Neural progenitor cell (in vitro differentiated cells): ENCODE data around the gene CPLX3.

Experiments used
- EZH2phosphoT487 ChIP-seq: fragments of 200-600 bp; sonication (generic); IDR thresholded peaks from 2 replicates; pipeline ENCODE4 v1.6.1; 2017; ENCODE audit warnings: antibody characterized with exemption
- TF ChIP-seq, protein P1 (sequence below): fragments of 200-600 bp; sonication (generic); IDR thresholded peaks from 2 replicates; pipeline ENCODE4 v1.5.1; 2017; ENCODE audit warnings: antibody characterized with exemption, mild to moderate bottlenecking

DNA sequence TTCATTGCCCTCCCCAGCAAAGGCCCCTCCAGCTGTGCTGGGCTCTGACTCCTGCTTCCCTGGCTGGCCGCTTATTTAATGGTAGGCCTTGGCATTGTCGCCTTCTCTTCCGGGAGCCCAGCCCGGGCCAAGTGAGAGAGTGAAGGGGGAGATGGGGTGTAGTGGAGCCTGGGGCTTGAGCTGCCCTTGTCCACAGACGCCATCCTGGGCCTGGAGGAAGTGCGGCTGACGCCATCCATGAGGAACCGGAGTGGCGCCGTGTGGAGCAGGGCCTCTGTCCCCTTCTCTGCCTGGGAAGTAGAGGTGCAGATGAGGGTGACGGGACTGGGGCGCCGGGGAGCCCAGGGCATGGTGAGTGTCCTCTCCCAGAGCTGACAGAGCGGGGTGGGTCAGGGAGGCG lies 10.5 kb upstream of the CPLX3 start:
- TF ChIP-seq, protein P1, sequence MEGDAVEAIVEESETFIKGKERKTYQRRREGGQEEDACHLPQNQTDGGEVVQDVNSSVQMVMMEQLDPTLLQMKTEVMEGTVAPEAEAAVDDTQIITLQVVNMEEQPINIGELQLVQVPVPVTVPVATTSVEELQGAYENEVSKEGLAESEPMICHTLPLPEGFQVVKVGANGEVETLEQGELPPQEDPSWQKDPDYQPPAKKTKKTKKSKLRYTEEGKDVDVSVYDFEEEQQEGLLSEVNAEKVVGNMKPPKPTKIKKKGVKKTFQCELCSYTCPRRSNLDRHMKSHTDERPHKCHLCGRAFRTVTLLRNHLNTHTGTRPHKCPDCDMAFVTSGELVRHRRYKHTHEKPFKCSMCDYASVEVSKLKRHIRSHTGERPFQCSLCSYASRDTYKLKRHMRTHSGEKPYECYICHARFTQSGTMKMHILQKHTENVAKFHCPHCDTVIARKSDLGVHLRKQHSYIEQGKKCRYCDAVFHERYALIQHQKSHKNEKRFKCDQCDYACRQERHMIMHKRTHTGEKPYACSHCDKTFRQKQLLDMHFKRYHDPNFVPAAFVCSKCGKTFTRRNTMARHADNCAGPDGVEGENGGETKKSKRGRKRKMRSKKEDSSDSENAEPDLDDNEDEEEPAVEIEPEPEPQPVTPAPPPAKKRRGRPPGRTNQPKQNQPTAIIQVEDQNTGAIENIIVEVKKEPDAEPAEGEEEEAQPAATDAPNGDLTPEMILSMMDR = no peak
- TF ChIP-seq EZH2phosphoT487 = no peak
